ENCODE measurements around the gene CEP20.

DNA sequence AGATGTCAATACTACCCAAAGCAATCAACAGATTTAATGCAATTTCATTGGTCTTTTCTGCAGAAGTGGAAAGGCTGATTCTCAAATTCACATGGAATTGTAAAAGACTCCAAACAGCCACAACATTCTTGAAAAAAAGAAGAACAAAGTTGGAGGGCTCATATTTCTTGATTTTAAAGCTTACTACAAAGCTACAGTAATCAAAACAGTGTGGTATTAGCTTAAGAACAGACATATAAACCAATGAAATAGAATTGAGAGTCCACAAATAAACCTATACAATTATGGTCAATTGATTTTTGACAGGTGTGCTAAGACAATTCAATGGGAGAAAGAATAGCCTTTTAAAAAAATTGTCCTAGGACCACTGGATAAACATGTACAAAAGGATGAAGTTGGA is 46.6 kb upstream of the CEP20 start:
- TF ChIP-seq YY1 (IDR thresholded peaks at IDR 0.05; ENCODE audit: insufficient read depth, insufficient read length) (no peak), SUZ12 (IDR thresholded peaks at IDR 0.05; ENCODE audit: extremely low read depth, insufficient read depth, insufficient read length) (no peak)

Data from NT2/D1 (cell line).